Neural progenitor cell (in vitro differentiated cells): ENCODE results near the gene ZSCAN18. TPM values are rescaled to one million over a fixed set of nuclear protein-coding genes. Genes with fewer than 3 reads are reported as not detected.

ENCODE experiments used
- DNase-seq: peaks from one replicate; pipeline ENCODE4 v3.0.0-alpha.2; 2016; ENCODE audit warnings: low spot score
- H2AFZ ChIP-seq: fragments of 200-600 bp; sonication (generic); replicated peaks from 2 replicates; pipeline ENCODE4 v1.6.1; 2016; ENCODE audit warnings: antibody characterized with exemption
- H3F3A ChIP-seq: fragments of 200-600 bp; sonication (generic); 2 replicates; pipeline ENCODE4 v1.6.1; 2016; ENCODE audit warnings: antibody characterized with exemption, low read depth
- H3K27ac ChIP-seq: fragments of 200-600 bp; sonication (generic); 2 replicates; pipeline ENCODE4 v1.5.1; 2016; ENCODE audit warnings: mild to moderate bottlenecking
- H3K27me3 ChIP-seq: fragments of 200-600 bp; sonication (generic); 2 replicates; pipeline ENCODE4 v1.6.1; 2016; ENCODE audit warnings: mild to moderate bottlenecking, moderate library complexity
- H3K36me3 ChIP-seq: fragments of 200-600 bp; sonication (generic); 2 replicates; pipeline ENCODE4 v1.5.1; 2016
- H3K4me1 ChIP-seq: fragments of 200-600 bp; sonication (generic); 2 replicates; pipeline ENCODE4 v1.6.1; 2016; ENCODE audit warnings: mixed run types
- H3K4me2 ChIP-seq: fragments of 200-600 bp; sonication (generic); 2 replicates; pipeline ENCODE4 v1.6.1; 2016
- H3K4me3 ChIP-seq: fragments of 200-600 bp; sonication (generic); 2 replicates; pipeline ENCODE4 v1.5.1; 2016
- H3K79me2 ChIP-seq: fragments of 200-600 bp; sonication (generic); 2 replicates; pipeline ENCODE4 v1.6.1; 2016; ENCODE audit warnings: low read depth
- H3K9ac ChIP-seq: fragments of 200-600 bp; sonication (generic); 2 replicates; pipeline ENCODE4 v1.6.1; 2016
- H3K9me3 ChIP-seq: fragments of 200-600 bp; sonication (generic); 2 replicates; pipeline ENCODE4 v1.5.1; 2016; ENCODE audit warnings: low read depth
- H4K20me1 ChIP-seq: fragments of 200-600 bp; sonication (generic); 2 replicates; pipeline ENCODE4 v1.6.1; 2016; ENCODE audit warnings: low read depth
- H3K27ac Mint-ChIP-seq: 3 replicates; pipeline ENCODE4 v1.8.0; 2021; ENCODE audit warnings: mixed read lengths
- H3K27me3 Mint-ChIP-seq: 2 replicates; pipeline ENCODE4 v1.8.0; 2022; ENCODE audit warnings: low read depth, mild to moderate bottlenecking, inconsistent platforms, moderate library complexity, mixed read lengths; ENCODE audit not compliant: insufficient read depth
- H3K36me3 Mint-ChIP-seq: 3 replicates; pipeline ENCODE4 v1.8.0; 2021; ENCODE audit warnings: mixed read lengths
- H3K4me1 Mint-ChIP-seq: 3 replicates; pipeline ENCODE4 v1.8.0; 2021; ENCODE audit warnings: mixed read lengths
- H3K4me3 Mint-ChIP-seq: 3 replicates; pipeline ENCODE4 v1.8.0; 2021; ENCODE audit warnings: mild to moderate bottlenecking, moderate library complexity, mixed read lengths
- H3K9me3 Mint-ChIP-seq: 3 replicates; pipeline ENCODE4 v1.8.0; 2020; ENCODE audit warnings: mixed read lengths
- CTCF ChIP-seq: fragments of 200-600 bp; sonication (generic); IDR thresholded peaks from 2 replicates; pipeline ENCODE4 v1.5.1; 2017; ENCODE audit warnings: antibody characterized with exemption, mild to moderate bottlenecking
- EZH2 ChIP-seq: fragments of 200-600 bp; sonication (generic); IDR thresholded peaks from 2 replicates; pipeline ENCODE4 v1.6.1; 2017; ENCODE audit warnings: antibody characterized with exemption, mild to moderate bottlenecking, moderate library complexity
- EZH2phosphoT487 ChIP-seq: fragments of 200-600 bp; sonication (generic); IDR thresholded peaks from 2 replicates; pipeline ENCODE4 v1.6.1; 2017; ENCODE audit warnings: antibody characterized with exemption
- total RNA-seq: library from RNA; depleted of rRNA; stranded (reverse); fragments of >200 nt; gene quantifications from 2 replicates; pipeline ENCODE4 v1.2.3, GENCODE V29; 2015; ENCODE audit warnings: low replicate concordance

ZSCAN18 gene
- total RNA-seq, 1 donor from 2014 or later: 49.1 TPM

GRCh38 chr19:58042495-58043340 lies 55.3 kb downstream of the ZSCAN18 start:
- Histone ChIP-seq H3K9ac (no peak overlapping the region), H3K27ac (no peak overlapping the region), H4K20me1 (no peaks in the 10 kb centered on the region), H3K4me3 (no peak overlapping the region), H3K79me2 (no peaks in the 10 kb centered on the region), H2AFZ (no peak overlapping the region), H3K4me2 (no peak overlapping the region), H3K27me3 (peaks cover 12% of the 10 kb centered on the region), H3K9me3 (no peaks in the 10 kb centered on the region), H3F3A (peaks cover 9% of the 10 kb centered on the region), H3K4me1 (peaks cover 14% of the 10 kb centered on the region), H3K36me3 (no peaks in the 10 kb centered on the region)
- H3K4me1 Mint-ChIP-seq: no peaks in the 10 kb centered on the region
- peaks cover 6% of the 10 kb centered on the region for H3K36me3 Mint-ChIP-seq
- H3K9me3 Mint-ChIP-seq: peaks cover 59% of the 10 kb centered on the region
- H3K4me3 Mint-ChIP-seq: no peak overlapping the region
- DNase-seq: peak; percentile 51
- H3K27me3 Mint-ChIP-seq: peaks cover 5% of the 10 kb centered on the region
- TF ChIP-seq EZH2 (no peak), EZH2phosphoT487 (no peak), CTCF (peak; percentile 46)
- H3K27ac Mint-ChIP-seq: no peak overlapping the region

GRCh38 chr19:58040751-58041525 lies 57.1 kb downstream of the ZSCAN18 start:
- no peak overlapping the region for H3K4me3 Mint-ChIP-seq
- no peak for TF ChIP-seq EZH2phosphoT487
- TF ChIP-seq CTCF: no peak
- TF ChIP-seq EZH2: no peak
- no peaks in the 10 kb centered on the region for H4K20me1 ChIP-seq
- peaks cover 4% of the 10 kb centered on the region for H3K36me3 Mint-ChIP-seq
- no peak overlapping the region for H2AFZ ChIP-seq
- H3K79me2 ChIP-seq: no peaks in the 10 kb centered on the region
- DNase-seq: no peak
- no peaks in the 10 kb centered on the region for H3K9me3 ChIP-seq
- H3K27me3 Mint-ChIP-seq: no peaks in the 10 kb centered on the region
- H3K27ac ChIP-seq: no peak overlapping the region
- H3K4me3 ChIP-seq: no peak overlapping the region
- H3K27me3 ChIP-seq: peaks cover 12% of the 10 kb centered on the region
- H3K4me1 Mint-ChIP-seq: no peaks in the 10 kb centered on the region
- no peak overlapping the region for H3K4me2 ChIP-seq
- no peak overlapping the region for H3K27ac Mint-ChIP-seq
- H3K4me1 ChIP-seq: peaks cover 14% of the 10 kb centered on the region
- peaks cover 11% of the 10 kb centered on the region for H3F3A ChIP-seq
- H3K36me3 ChIP-seq: no peaks in the 10 kb centered on the region
- peaks cover 58% of the 10 kb centered on the region for H3K9me3 Mint-ChIP-seq
- H3K9ac ChIP-seq: no peak overlapping the region

GRCh38 chr19:58038688-58039204 lies 59.3 kb downstream of the ZSCAN18 start:
- Mint-ChIP-seq H3K9me3 (peaks cover 56% of the 10 kb centered on the region), H3K36me3 (peaks cover 12% of the 10 kb centered on the region), H3K4me3 (no peak overlapping the region), H3K27ac (no peak overlapping the region), H3K27me3 (peaks cover 4% of the 10 kb centered on the region), H3K4me1 (peaks cover 2% of the 10 kb centered on the region)
- Histone ChIP-seq H3K79me2 (no peaks in the 10 kb centered on the region), H3K9ac (no peak overlapping the region), H3K4me3 (no peak overlapping the region), H3F3A (peaks cover 22% of the 10 kb centered on the region), H4K20me1 (no peaks in the 10 kb centered on the region), H3K9me3 (no peaks in the 10 kb centered on the region), H2AFZ (peak overlapping the region; percentile 18), H3K27ac (no peak overlapping the region), H3K4me2 (peak overlapping the region; percentile 42), H3K27me3 (peaks cover 12% of the 10 kb centered on the region), H3K4me1 (peaks cover 14% of the 10 kb centered on the region), H3K36me3 (no peaks in the 10 kb centered on the region)
- no peak for TF ChIP-seq EZH2phosphoT487
- no peak for TF ChIP-seq CTCF
- TF ChIP-seq EZH2: no peak
- DNase-seq: peak; percentile 23
